HG03575 (cell line): ENCODE data around the gene KIF26B.
A peak's percentile ranks its signal among the peaks of the same experiment; 100 is the strongest.

Source experiments
- ATAC-seq: cut with Tn5 transposase; IDR thresholded peaks from one replicate; pipeline ENCODE4 v1.9.1; 2021; ENCODE audit not compliant: unreplicated experiment, insufficient number of reproducible peaks, low FRiP score; ENCODE audit errors: extremely low read depth

The KIF26B gene

GRCh38 chr1:245605480-245606156 lies 450.8 kb downstream of the KIF26B start:
- no peak for ATAC-seq

GRCh38 chr1:245606157-245606725 lies 451.5 kb downstream of the KIF26B start:
- no peak for ATAC-seq

GRCh38 chr1:245608271-245608670 lies 453.5 kb downstream of the KIF26B start:
- no peak for ATAC-seq

- ATAC-seq: no peak
Measured at GRCh38 chr1:245609354-245610150, 454.8 kb downstream of the KIF26B start.

- no peak for ATAC-seq
Measured at GRCh38 chr1:245611251-245611650, 456.5 kb downstream of the KIF26B start.

GRCh38 chr1:245614476-245614875 lies 459.7 kb downstream of the KIF26B start:
- no peak for ATAC-seq

- no peak for ATAC-seq
Measured at GRCh38 chr1:245615001-245615400, 460.2 kb downstream of the KIF26B start.

- no peak for ATAC-seq
Measured at GRCh38 chr1:245621589-245621988, 466.8 kb downstream of the KIF26B start.

- ATAC-seq: no peak
Measured at GRCh38 chr1:245622332-245623014, 467.7 kb downstream of the KIF26B start.

- ATAC-seq: no peak
Measured at GRCh38 chr1:245641384-245641783, 486.6 kb downstream of the KIF26B start.

- ATAC-seq: no peak
Measured at GRCh38 chr1:245645406-245645805, 490.6 kb downstream of the KIF26B start.

GRCh38 chr1:245645894-245646293 lies 491.1 kb downstream of the KIF26B start:
- peak; percentile 57 for ATAC-seq

- no peak for ATAC-seq
Measured at GRCh38 chr1:245648749-245649522, 494.2 kb downstream of the KIF26B start.

- no peak for ATAC-seq
Measured at GRCh38 chr1:245649666-245650065, 494.9 kb downstream of the KIF26B start.

- no peak for ATAC-seq
Measured at GRCh38 chr1:245650441-245650960, 495.7 kb downstream of the KIF26B start.

GRCh38 chr1:245651093-245651492 lies 496.3 kb downstream of the KIF26B start:
- ATAC-seq: no peak

GRCh38 chr1:245652116-245652515 lies 497.3 kb downstream of the KIF26B start:
- ATAC-seq: no peak

GRCh38 chr1:245652660-245653427 lies 498.1 kb downstream of the KIF26B start:
- ATAC-seq: no peak
